Trophoblast cell (in vitro differentiated cells and primary cell): ENCODE measurements around the gene ALK.

Experiments used
- DNase-seq, 2 donors: peaks; one replicate each; pipeline ENCODE4 v3.0.0-alpha.2; 2016
- H2AFZ ChIP-seq: 2 replicates; pipeline ENCODE4 v1.6.1; 2013; ENCODE audit warnings: low read length, moderate library complexity, mild to moderate bottlenecking; ENCODE audit not compliant: insufficient read depth, poor library complexity
- H2AK5ac ChIP-seq: 2 replicates; pipeline ENCODE4 v1.6.1; 2013; ENCODE audit warnings: mild to moderate bottlenecking, low read length
- H2BK120ac ChIP-seq: 2 replicates; pipeline ENCODE4 v1.6.1; 2013; ENCODE audit warnings: low read length, mild to moderate bottlenecking, moderate library complexity; ENCODE audit not compliant: insufficient read depth, poor library complexity
- H2BK12ac ChIP-seq: 2 replicates; pipeline ENCODE4 v1.6.1; 2013; ENCODE audit warnings: mild to moderate bottlenecking, low read length, moderate library complexity
- H2BK5ac ChIP-seq: 2 replicates; pipeline ENCODE4 v1.6.1; 2013; ENCODE audit warnings: low read length, low read depth, moderate library complexity, mild to moderate bottlenecking; ENCODE audit not compliant: poor library complexity
- H3K14ac ChIP-seq: 2 replicates; pipeline ENCODE4 v1.6.1; 2013; ENCODE audit warnings: mild to moderate bottlenecking, low read length
- H3K18ac ChIP-seq: 2 replicates; pipeline ENCODE4 v1.6.1; 2013; ENCODE audit warnings: mild to moderate bottlenecking, low read length
- H3K23ac ChIP-seq: 2 replicates; pipeline ENCODE4 v1.6.1; 2013; ENCODE audit warnings: low read length
- H3K27ac ChIP-seq: 2 replicates; pipeline ENCODE4 v1.5.1; 2013; ENCODE audit warnings: low read depth, mild to moderate bottlenecking, inconsistent platforms, low read length, moderate library complexity
- H3K27me3 ChIP-seq: 2 replicates; pipeline ENCODE4 v1.6.1; 2013; ENCODE audit warnings: inconsistent platforms, mild to moderate bottlenecking, low read length, moderate library complexity; ENCODE audit not compliant: insufficient read depth
- H3K36me3 ChIP-seq, 2 experiments: 1 replicate in 1 of 2; 2 replicates in 1 of 2; pipeline ENCODE4 v1.6.1; 2013; ENCODE audit warnings: low read length in 2 of 2, mild to moderate bottlenecking in 2 of 2, moderate library complexity in 1 of 2; ENCODE audit not compliant: insufficient read depth in 2 of 2, control insufficient read depth in 1 of 2
- H3K4ac ChIP-seq: 2 replicates; pipeline ENCODE4 v1.6.1; 2013; ENCODE audit warnings: low read depth, mild to moderate bottlenecking, low read length, moderate library complexity
- H3K4me1 ChIP-seq, 2 experiments: 1 replicate in 1 of 2; 2 replicates in 1 of 2; pipeline ENCODE4 v1.6.1; 2013; ENCODE audit warnings: low read length in 2 of 2, mild to moderate bottlenecking in 2 of 2, moderate library complexity in 1 of 2; ENCODE audit not compliant: insufficient read depth in 2 of 2, control insufficient read depth in 1 of 2
- H3K4me2 ChIP-seq: 2 replicates; pipeline ENCODE4 v1.6.1; 2013; ENCODE audit warnings: inconsistent platforms, mild to moderate bottlenecking, low read length, moderate library complexity
- H3K4me3 ChIP-seq: 2 replicates; pipeline ENCODE4 v1.5.1; 2013; ENCODE audit warnings: mild to moderate bottlenecking, low read depth, low read length, inconsistent platforms
- H3K79me1 ChIP-seq: one replicate; pipeline ENCODE4 v1.6.1; 2013; ENCODE audit warnings: low read length
- H3K79me2 ChIP-seq: 2 replicates; pipeline ENCODE4 v1.6.1; 2013; ENCODE audit warnings: low read length, mild to moderate bottlenecking; ENCODE audit not compliant: control insufficient read depth, insufficient read depth, poor library complexity
- H3K9ac ChIP-seq: 2 replicates; pipeline ENCODE4 v1.6.1; 2013; ENCODE audit warnings: mild to moderate bottlenecking, low read length
- H3K9me3 ChIP-seq: 2 replicates; pipeline ENCODE4 v1.6.1; 2013; ENCODE audit warnings: low read depth, mild to moderate bottlenecking, control low read depth, inconsistent platforms, low read length; ENCODE audit not compliant: insufficient read depth
- H4K12ac ChIP-seq: 2 replicates; pipeline ENCODE4 v1.6.1; 2013; ENCODE audit warnings: low read depth, mild to moderate bottlenecking, low read length, moderate library complexity
- H4K8ac ChIP-seq: 2 replicates; pipeline ENCODE4 v1.6.1; 2013; ENCODE audit warnings: low read depth, mild to moderate bottlenecking, low read length, moderate library complexity
- H4K91ac ChIP-seq: one replicate; pipeline ENCODE4 v1.6.1; 2013; ENCODE audit warnings: low read depth, mild to moderate bottlenecking, low read length, moderate library complexity
- WGBS: extraction: QIAGEN DNeasy Blood & Tissue Kit; methylation state at CpG from one replicate; pipeline ENCODE4 v1.1.7; 2013; ENCODE audit warnings: missing lambda C conversion rate; ENCODE audit not compliant: insufficient read length, insufficient coverage; ENCODE audit errors: extremely low coverage; 5-methylcytosine and 5-hydroxymethylcytosine counted together

The ALK gene

DNA sequence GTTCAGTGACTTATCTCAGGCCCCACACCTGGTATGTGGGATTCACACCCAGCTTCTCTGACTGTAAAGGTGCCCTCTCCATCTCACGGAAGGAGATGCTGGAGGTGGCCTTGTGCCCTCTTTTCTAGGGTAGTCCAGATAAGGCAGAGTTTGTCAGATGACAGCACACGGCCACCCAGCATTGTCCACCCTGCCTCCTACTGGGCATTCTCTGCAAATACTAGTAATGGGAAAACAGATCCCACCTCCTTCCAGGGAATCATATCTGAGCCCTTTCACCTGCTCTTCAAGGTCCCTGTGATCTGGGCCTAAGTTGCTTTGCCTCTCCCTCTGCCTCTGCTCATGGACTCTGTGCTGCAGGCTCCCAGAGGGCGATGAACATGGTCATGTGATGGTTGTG lies 591.5 kb downstream of the ALK start:
- no peak overlapping the region for H3K9ac ChIP-seq
- no peak overlapping the region for H3K4me3 ChIP-seq
- H3K14ac ChIP-seq: no peak overlapping the region
- no peaks in the 10 kb centered on the region for H3K79me1 ChIP-seq
- peaks cover 2% of the 10 kb centered on the region for H3K9me3 ChIP-seq
- no peaks in the 10 kb centered on the region for H3K79me2 ChIP-seq
- H3K27me3 ChIP-seq: no peaks in the 10 kb centered on the region
- no peak for DNase-seq
- no peak overlapping the region for H3K23ac ChIP-seq
- no peak overlapping the region for H3K4ac ChIP-seq
- H2AFZ ChIP-seq: no peak overlapping the region
- no peak overlapping the region for H2AK5ac ChIP-seq
- H3K36me3 ChIP-seq: no peaks in the 10 kb centered on the region
- H3K18ac ChIP-seq: no peak overlapping the region
- no peak overlapping the region for H2BK5ac ChIP-seq
- H3K4me1 ChIP-seq: no peaks in the 10 kb centered on the region
- no peak overlapping the region for H4K8ac ChIP-seq
- no peak overlapping the region for H2BK12ac ChIP-seq
- H4K12ac ChIP-seq: no peak overlapping the region
- H2BK120ac ChIP-seq: no peak overlapping the region
- no peak overlapping the region for H3K4me2 ChIP-seq
- no CpG with 5 or more reads among the region's 3 CpGs for WGBS
- H3K27ac ChIP-seq: no peak overlapping the region
- H4K91ac ChIP-seq: no peak overlapping the region

DNA sequence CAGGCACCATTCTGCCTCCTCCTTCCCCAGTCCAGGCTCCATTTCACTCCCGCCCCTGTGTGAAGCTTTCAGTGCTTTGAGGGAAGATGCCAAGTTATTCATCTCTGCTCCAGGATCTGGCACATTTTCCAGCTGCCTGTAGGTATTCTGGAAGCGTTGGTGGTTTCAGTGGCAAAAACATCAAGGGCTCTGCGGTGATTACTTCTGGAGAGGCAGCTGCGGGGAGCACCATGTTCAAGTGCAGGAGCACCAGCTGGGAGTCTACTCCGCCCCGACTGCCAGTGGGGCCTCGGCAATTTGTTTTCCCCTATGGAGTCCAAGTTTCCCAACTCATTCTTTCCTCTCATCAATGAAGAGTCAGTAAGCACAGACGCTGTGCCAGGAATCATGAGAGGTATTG lies 594.5 kb downstream of the ALK start:
- H2BK120ac ChIP-seq: no peak overlapping the region
- no peaks in the 10 kb centered on the region for H3K79me2 ChIP-seq
- H3K4me1 ChIP-seq: no peaks in the 10 kb centered on the region
- no peak overlapping the region for H3K4ac ChIP-seq
- no peak overlapping the region for H2BK12ac ChIP-seq
- H3K79me1 ChIP-seq: no peaks in the 10 kb centered on the region
- no peak overlapping the region for H3K9ac ChIP-seq
- no peak overlapping the region for H2AK5ac ChIP-seq
- H4K12ac ChIP-seq: no peak overlapping the region
- peaks cover 2% of the 10 kb centered on the region for H3K9me3 ChIP-seq
- no peak overlapping the region for H3K4me3 ChIP-seq
- no peak overlapping the region for H3K18ac ChIP-seq
- no CpG with 5 or more reads among the region's 8 CpGs for WGBS
- H3K36me3 ChIP-seq: no peaks in the 10 kb centered on the region
- no peaks in the 10 kb centered on the region for H3K27me3 ChIP-seq
- no peak overlapping the region for H4K91ac ChIP-seq
- no peak for DNase-seq
- H4K8ac ChIP-seq: no peak overlapping the region
- H3K23ac ChIP-seq: no peak overlapping the region
- H3K27ac ChIP-seq: no peak overlapping the region
- no peak overlapping the region for H2BK5ac ChIP-seq
- H3K14ac ChIP-seq: no peak overlapping the region
- H2AFZ ChIP-seq: no peak overlapping the region
- no peak overlapping the region for H3K4me2 ChIP-seq

DNA sequence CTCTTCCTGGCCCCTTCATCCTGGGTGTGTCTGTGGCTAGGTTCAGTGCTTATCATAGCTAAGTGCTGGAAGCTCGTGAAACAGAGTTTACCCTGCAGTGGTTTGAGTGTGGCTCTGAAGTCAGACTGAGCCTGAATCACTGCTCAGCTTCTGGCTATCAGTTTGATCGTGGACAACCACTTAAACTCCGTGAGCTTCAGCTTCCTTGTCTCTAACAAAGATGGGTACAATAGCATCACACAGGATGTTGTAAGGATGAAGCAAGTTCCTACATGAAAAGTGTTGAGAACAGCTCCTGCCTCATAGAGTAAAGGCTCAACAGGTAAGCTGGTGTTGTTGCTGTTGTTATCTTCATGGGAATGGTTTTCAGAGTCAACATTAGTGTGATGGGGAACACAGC lies 595.8 kb downstream of the ALK start:
- whole genome bisulfite sequencing: no CpG with 5 or more reads among the region's 3 CpGs
- no peak overlapping the region for H3K4me3 ChIP-seq
- no peak overlapping the region for H3K4ac ChIP-seq
- H2BK120ac ChIP-seq: no peak overlapping the region
- no peaks in the 10 kb centered on the region for H3K79me1 ChIP-seq
- no peak overlapping the region for H3K23ac ChIP-seq
- no peak overlapping the region for H3K4me2 ChIP-seq
- H4K91ac ChIP-seq: no peak overlapping the region
- no peak overlapping the region for H3K27ac ChIP-seq
- no peaks in the 10 kb centered on the region for H3K36me3 ChIP-seq
- no peak overlapping the region for H2AK5ac ChIP-seq
- no peak for DNase-seq
- H3K9ac ChIP-seq: no peak overlapping the region
- H3K27me3 ChIP-seq: no peaks in the 10 kb centered on the region
- no peak overlapping the region for H4K8ac ChIP-seq
- H2BK12ac ChIP-seq: no peak overlapping the region
- H4K12ac ChIP-seq: no peak overlapping the region
- no peak overlapping the region for H2AFZ ChIP-seq
- H2BK5ac ChIP-seq: no peak overlapping the region
- peaks cover 2% of the 10 kb centered on the region for H3K9me3 ChIP-seq
- no peaks in the 10 kb centered on the region for H3K4me1 ChIP-seq
- H3K79me2 ChIP-seq: no peaks in the 10 kb centered on the region
- H3K18ac ChIP-seq: no peak overlapping the region
- H3K14ac ChIP-seq: no peak overlapping the region

DNA sequence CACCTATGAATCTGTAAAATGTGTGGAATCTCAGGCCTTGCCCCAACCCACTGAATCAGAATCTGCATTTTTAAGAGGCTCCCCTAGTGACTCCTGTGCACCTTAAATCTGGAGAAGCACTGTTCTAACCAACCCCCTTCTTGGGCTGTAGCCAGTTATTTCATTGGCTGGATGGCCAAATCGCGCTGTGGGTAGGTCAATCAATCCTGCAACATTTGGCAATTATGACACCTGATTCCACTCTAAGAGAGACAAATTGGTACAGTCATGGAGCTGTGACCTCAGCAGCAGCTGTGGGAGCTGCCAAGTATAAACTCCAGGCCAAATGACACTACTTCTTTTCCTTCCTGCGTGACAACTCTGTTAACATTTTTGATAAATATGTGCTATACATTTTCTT lies 597.4 kb downstream of the ALK start:
- no peak overlapping the region for H3K23ac ChIP-seq
- no peak overlapping the region for H3K4me2 ChIP-seq
- H2BK5ac ChIP-seq: no peak overlapping the region
- H2AFZ ChIP-seq: no peak overlapping the region
- no peak overlapping the region for H3K27ac ChIP-seq
- H3K9ac ChIP-seq: no peak overlapping the region
- no peaks in the 10 kb centered on the region for H3K36me3 ChIP-seq
- H3K4ac ChIP-seq: no peak overlapping the region
- H3K27me3 ChIP-seq: no peaks in the 10 kb centered on the region
- no peak overlapping the region for H4K12ac ChIP-seq
- H2AK5ac ChIP-seq: no peak overlapping the region
- H4K8ac ChIP-seq: no peak overlapping the region
- WGBS: no CpG with 5 or more reads among the region's 3 CpGs
- H3K4me3 ChIP-seq: no peak overlapping the region
- no peak overlapping the region for H4K91ac ChIP-seq
- H3K79me2 ChIP-seq: no peaks in the 10 kb centered on the region
- no peak overlapping the region for H3K14ac ChIP-seq
- H3K9me3 ChIP-seq: peaks cover 2% of the 10 kb centered on the region
- no peak overlapping the region for H2BK12ac ChIP-seq
- no peaks in the 10 kb centered on the region for H3K4me1 ChIP-seq
- DNase-seq: no peak
- no peaks in the 10 kb centered on the region for H3K79me1 ChIP-seq
- H2BK120ac ChIP-seq: no peak overlapping the region
- no peak overlapping the region for H3K18ac ChIP-seq
